K562 (cell line): ENCODE measurements around the gene SLTM. TPM values are rescaled to one million over a fixed set of nuclear protein-coding genes. Genes with fewer than 3 reads are reported as not detected.
"Not testable (repeated sequence)": the region's sequence is repeated elsewhere in the genome, so short reads cannot be mapped to it uniquely, and the experiment has no call there.

ENCODE experiments used
- ARNT ChIP-seq, 2 experiments: fragments of 450-650 bp; IDR thresholded peaks; 2 replicates each; pipeline ENCODE4 v1.6.1; 2016; ENCODE audit warnings: mild to moderate bottlenecking in 1 of 2
- CHAMP1 ChIP-seq: fragments of 450-650 bp; IDR thresholded peaks from 2 replicates; pipeline ENCODE4 v1.6.1; 2016; ENCODE audit warnings: mild to moderate bottlenecking
- DACH1 ChIP-seq: fragments of 450-650 bp; IDR thresholded peaks from 2 replicates; pipeline ENCODE4 v1.6.1; 2018; ENCODE audit not compliant: partially characterized antibody
- DPF2 ChIP-seq: fragments of 450-650 bp; IDR thresholded peaks from 2 replicates; pipeline ENCODE4 v1.6.1; 2016
- EP400 ChIP-seq: fragments of 450-650 bp; IDR thresholded peaks from 2 replicates; pipeline ENCODE4 v1.6.1; 2017; ENCODE audit warnings: antibody characterized with exemption, mild to moderate bottlenecking, moderate library complexity
- FOXK2 ChIP-seq, 2 experiments: fragments of 450-650 bp; IDR thresholded peaks in 1 of 2; conservative IDR thresholded peaks in 1 of 2; 2 replicates each; pipeline ENCODE4 v1.6.1; 2016; ENCODE audit warnings: low read depth in 2 of 2, mild to moderate bottlenecking in 1 of 2
- FOXM1 ChIP-seq, 2 experiments: fragments of 450-650 bp in 1 of 2; sonication (generic) in 1 of 2; formaldehyde crosslinking in 1 of 2; IDR thresholded peaks; 2 replicates each; pipeline versions ENCODE4 v1.6.1 to v1.9.0; 2017 to 2022; ENCODE audit warnings: low read depth in 2 of 2, mild to moderate bottlenecking in 2 of 2, missing genetic modification reagents in 1 of 2, moderate library complexity in 1 of 2
- GATAD2A ChIP-seq: fragments of 450-650 bp; IDR thresholded peaks from 2 replicates; pipeline ENCODE4 v1.6.1; 2017
- NCOA1 ChIP-seq: fragments of 450-650 bp; IDR thresholded peaks from 2 replicates; pipeline ENCODE4 v1.6.1; 2016; ENCODE audit warnings: low read depth
- PHF21A ChIP-seq: fragments of 450-650 bp; IDR thresholded peaks from 2 replicates; pipeline ENCODE4 v1.6.1; 2017; ENCODE audit warnings: low read depth, borderline replicate concordance
- POLR2AphosphoS5 ChIP-seq: IDR thresholded peaks from 2 replicates; pipeline ENCODE4 v1.6.1; 2011; ENCODE audit warnings: mild to moderate bottlenecking, low read depth, low read length, moderate library complexity; ENCODE audit not compliant: control insufficient read depth, insufficient read depth
- SMARCE1 ChIP-seq: fragments of 450-650 bp; IDR thresholded peaks from 2 replicates; pipeline ENCODE4 v1.7.1; 2016; ENCODE audit warnings: mild to moderate bottlenecking
- TEAD4 ChIP-seq, 2 experiments: sonication (generic) in 1 of 2; formaldehyde crosslinking in 1 of 2; IDR thresholded peaks; 2 replicates each; pipeline versions ENCODE4 v1.6.1 to v1.8.0; 2012 to 2022; ENCODE audit warnings: borderline replicate concordance in 1 of 2, inconsistent platforms in 1 of 2, low read length in 1 of 2, mild to moderate bottlenecking in 1 of 2, missing genetic modification reagents in 1 of 2
- TOE1 ChIP-seq, 2 experiments: fragments of 450-650 bp in 1 of 2; sonication (generic) in 1 of 2; formaldehyde crosslinking in 1 of 2; IDR thresholded peaks; 2 replicates each; pipeline versions ENCODE4 v1.7.1 to v1.8.0; 2016 to 2022; ENCODE audit warnings: borderline replicate concordance in 2 of 2, mild to moderate bottlenecking in 2 of 2, antibody characterized with exemption in 1 of 2, inconsistent platforms in 1 of 2, low read depth in 1 of 2, missing genetic modification reagents in 1 of 2, moderate library complexity in 1 of 2
- USF1 ChIP-seq: sonication (generic); formaldehyde crosslinking; IDR thresholded peaks from 2 replicates; pipeline ENCODE4 v1.9.0; 2022; ENCODE audit warnings: mild to moderate bottlenecking, missing genetic modification reagents
- polyA plus RNA-seq, 8 experiments: library from polyadenylated mRNA; depleted of rRNA in 4 of 8; stranded (reverse) in 5 of 8; unstranded in 3 of 8; fragments of >200 nt; fragmentation: Nextera tagmentation in 2 of 8; fragmentation: Illumina TruSeq in 1 of 8; extraction: Ambion mirVana in 2 of 8; extraction: Trizol in 1 of 8; gene quantifications; 2 replicates each; pipeline versions ENCODE4 v1.2.1 to v1.2.3, GENCODE V29; 2011 to 2014; ENCODE audit warnings: inconsistent platforms in 1 of 8, missing spikeins in 1 of 8
- total RNA-seq, 7 experiments: library from RNA; depleted of rRNA in 6 of 7; stranded (reverse); fragments of >200 nt in 6 of 7; fragmentation: Illumina TruSeq in 2 of 7; extraction: Trizol in 2 of 7; gene quantifications; 2 replicates each; pipeline versions ENCODE4 v1.2.1 to v1.2.3, GENCODE V29; 2011 to 2021; ENCODE audit warnings: low replicate concordance in 1 of 7

Gene SLTM
- total and polyA plus RNA-seq, 9 of the 15 experiments (the other 6 are each of a cell fraction or from before 2014, with no cell fraction given), result 39.5 to 163 (median 102) TPM

- TF ChIP-seq TEAD4 (IDR thresholded peaks at IDR 0.05; ENCODE audit: low read length), result peak; percentile 83
- not testable (repeated sequence) for TF ChIP-seq TEAD4 (CRISPR knock-in tag; IDR thresholded peaks at IDR 0.05; ENCODE audit: borderline replicate concordance); FOXM1 (CRISPR knock-in tag; IDR thresholded peaks at IDR 0.05; ENCODE audit: low read depth); TOE1 (CRISPR knock-in tag; IDR thresholded peaks at IDR 0.05; ENCODE audit: borderline replicate concordance, low read depth)
- TF ChIP-seq NCOA1, result peak; percentile 67; the same call in 1 of the 2 replicates
- TF ChIP-seq ARNT (IDR thresholded peaks at IDR 0.05), result peak in 1 of 2 experiments; percentile 39; a peak in 1 of 4 replicates
- peak; percentile 68 for TF ChIP-seq USF1 (CRISPR knock-in tag)
- peak; percentile 93 for TF ChIP-seq SMARCE1
- TF ChIP-seq POLR2AphosphoS5, result peak; percentile 58; the same call in 1 of the 2 replicates
- peak; percentile 22 for TF ChIP-seq DACH1
- TF ChIP-seq PHF21A, result peak; percentile 88; the same call in 1 of the 2 replicates
- peak; percentile 60; the same call in 1 of the 2 replicates for TF ChIP-seq FOXM1 (IDR thresholded peaks at IDR 0.05; ENCODE audit: low read depth)
- TF ChIP-seq TOE1 (IDR thresholded peaks at IDR 0.05; ENCODE audit: borderline replicate concordance), result peak; percentile 66; the same call in 1 of the 2 replicates
- TF ChIP-seq CHAMP1, result peak; percentile 27; the same call in 1 of the 2 replicates
- 0 out of 2 replicates have a peak, but pooled peaks have one; percentile 11 for TF ChIP-seq GATAD2A
- TF ChIP-seq EP400, result peak; percentile 80
- peak; percentile 42 to 53; a peak in 1 of 4 replicates for TF ChIP-seq FOXK2 (conservative IDR thresholded peaks at IDR 0.05 in 1 of 2, IDR thresholded peaks at IDR 0.05 in 1 of 2; ENCODE audit: low read depth in 2 of 2)
- TF ChIP-seq DPF2, result peak; percentile 93
Measured at GRCh38 chr15:58833681-58834426, 99.6 kb downstream of the SLTM start (continued).
